GM19455 (cell line): ENCODE results near the gene LCE4A.

Experiments used
- ATAC-seq: cut with Tn5 transposase; IDR thresholded peaks from one replicate; pipeline ENCODE4 v1.9.1; 2021; ENCODE audit not compliant: unreplicated experiment

Gene LCE4A

DNA sequence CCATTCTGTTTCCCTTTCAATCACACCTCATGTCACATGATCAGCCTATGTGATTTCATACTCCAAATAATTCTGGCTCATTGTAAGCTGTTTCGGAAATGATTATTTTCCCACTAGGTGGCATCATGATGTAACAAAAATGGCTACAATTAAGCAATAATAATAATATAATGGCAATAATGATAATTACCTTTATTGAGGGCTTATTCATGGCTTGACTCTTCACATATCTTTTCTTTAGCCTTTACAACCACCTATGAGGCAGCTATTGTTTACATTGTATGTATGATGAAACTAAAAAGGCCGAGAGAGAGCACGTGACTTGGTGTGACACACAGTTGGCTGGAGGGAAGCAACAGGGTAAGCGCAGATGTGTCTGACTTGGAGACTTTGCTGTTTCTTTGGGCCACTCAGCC is 37.3 kb downstream of the LCE4A start:
- ATAC-seq = no peak

DNA sequence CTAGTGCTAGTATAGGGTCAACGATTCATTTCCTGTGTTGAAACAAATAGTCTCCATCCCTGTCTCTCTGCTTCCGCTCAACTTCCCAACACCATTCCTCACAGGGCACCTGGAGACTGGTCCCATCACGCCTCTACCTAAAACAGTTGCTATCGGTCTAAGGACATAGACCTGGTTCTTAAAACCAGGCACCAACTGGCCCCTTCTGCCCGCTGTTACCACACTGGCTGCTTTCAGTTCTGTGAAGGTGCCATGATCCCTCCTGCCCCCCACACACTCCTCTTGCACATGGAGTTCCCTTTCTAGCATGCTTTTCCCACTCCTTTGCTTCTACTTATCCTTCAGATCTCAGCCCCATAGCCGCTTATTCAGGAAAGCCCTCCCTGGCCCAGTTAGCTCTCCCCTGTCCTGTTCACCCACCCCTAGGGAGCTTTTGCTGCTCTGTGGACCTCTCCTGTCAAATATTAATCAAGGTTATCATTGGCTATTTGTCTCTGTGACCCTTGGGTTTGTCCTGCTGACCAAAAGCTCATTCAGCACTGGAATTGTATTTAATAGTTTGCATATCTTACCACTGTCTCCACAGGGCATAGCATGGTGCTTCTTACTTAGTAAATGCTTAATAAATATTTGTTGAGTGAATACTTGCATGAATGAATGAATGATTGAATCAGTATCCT is 37.9 kb downstream of the LCE4A start:
- ATAC-seq = no peak

DNA sequence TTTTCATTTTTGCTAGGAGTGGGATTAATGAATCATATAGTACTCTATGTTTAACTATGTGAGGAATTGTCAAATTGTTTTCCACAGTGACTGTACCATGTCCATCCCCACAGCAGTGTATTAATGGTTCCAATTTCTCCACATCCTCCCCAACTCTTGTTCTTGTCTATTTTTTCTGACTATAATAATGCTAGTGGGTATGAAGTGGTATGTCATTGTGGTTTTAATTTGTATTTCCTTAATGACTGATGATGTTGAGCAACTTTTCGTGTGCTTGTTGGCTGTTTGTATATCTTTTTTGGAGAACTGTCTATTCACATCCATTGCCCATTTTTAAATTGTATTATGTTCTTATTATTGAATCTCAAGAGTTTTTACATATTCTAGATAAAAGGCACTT is 39.9 kb downstream of the LCE4A start:
- no peak for ATAC-seq

DNA sequence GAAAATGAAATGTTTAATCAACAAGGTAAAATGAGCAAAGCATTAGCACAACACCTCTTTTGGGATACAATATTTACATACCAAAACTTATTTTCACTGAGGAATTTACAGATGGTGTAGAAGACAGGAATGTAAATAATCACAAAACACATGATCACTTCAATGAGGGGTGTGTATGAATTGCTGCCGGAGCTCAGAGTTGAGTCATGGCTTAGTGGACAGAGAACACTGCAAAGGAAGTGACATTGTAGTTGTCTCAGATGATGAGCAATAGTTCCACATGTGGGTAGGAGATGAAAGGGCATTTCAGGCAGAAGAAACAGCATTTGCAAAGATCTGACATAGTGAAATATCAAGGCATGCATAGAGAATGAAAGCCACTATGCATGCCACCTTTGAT is 44.3 kb downstream of the LCE4A start:
- ATAC-seq = no peak

DNA sequence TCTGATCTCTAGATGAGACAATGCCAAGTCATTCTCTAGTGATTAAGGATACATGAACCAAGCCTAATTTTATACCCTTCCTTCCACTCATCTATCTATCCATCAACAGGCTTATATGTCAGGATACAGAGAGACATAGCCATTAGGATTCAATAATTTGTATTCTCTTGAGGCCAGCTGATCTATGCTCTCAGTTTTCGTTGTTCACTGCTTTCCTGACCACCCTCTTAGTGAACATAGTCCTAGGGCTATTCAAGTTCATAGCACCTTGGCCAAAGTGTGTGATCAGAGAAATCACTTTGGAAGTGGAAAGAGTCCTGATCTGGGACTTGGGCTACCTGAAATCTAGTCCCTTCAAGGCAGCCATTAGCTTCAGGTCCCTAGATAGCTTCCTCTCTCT is 45.6 kb downstream of the LCE4A start:
- no peak for ATAC-seq

DNA sequence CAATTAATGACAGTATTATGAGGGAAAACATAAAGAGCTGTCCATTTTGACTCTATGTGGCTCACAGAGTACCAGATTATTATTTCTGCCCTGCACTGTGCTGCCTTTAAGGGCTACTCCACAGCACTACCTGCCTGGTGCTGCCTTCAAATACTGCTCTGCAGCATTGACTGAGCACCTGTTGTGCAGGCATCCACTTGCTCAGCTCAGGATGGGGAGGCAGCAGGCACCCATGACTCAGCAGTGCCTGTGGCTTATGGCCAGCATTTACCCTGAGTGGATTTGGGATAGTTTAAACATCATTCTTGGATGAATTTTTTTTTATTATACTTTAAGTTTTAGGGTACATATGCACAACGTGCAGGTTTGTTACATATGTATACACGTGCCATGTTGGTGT is 48.9 kb downstream of the LCE4A start:
- no peak for ATAC-seq

DNA sequence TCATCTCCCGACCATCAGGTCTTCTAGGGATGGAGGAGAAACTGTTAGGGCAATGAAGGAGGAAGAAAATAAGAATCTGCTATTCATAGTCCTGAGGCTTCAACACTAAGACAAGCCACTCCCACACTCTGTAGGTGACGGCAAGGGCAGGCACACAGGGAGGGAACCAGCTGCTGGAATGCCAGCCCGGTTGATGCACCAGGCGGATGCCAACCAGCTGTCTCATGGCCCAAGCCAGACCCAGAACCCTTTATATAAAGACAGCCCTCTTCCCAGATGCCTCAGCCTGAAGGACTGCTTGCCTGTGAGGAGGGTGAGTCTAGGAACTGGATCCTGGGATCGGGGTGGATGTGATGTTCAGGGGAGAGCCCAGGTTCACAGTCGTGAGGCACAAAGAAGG is 49.8 kb downstream of the LCE4A start, which contains the start of gene KPRP:
KPRP (plus strand) TSS at position 279 of the 400 bp plus-strand sequence. CDS start 1,564 bp downstream, outside the sequence.
- no peak for ATAC-seq

DNA sequence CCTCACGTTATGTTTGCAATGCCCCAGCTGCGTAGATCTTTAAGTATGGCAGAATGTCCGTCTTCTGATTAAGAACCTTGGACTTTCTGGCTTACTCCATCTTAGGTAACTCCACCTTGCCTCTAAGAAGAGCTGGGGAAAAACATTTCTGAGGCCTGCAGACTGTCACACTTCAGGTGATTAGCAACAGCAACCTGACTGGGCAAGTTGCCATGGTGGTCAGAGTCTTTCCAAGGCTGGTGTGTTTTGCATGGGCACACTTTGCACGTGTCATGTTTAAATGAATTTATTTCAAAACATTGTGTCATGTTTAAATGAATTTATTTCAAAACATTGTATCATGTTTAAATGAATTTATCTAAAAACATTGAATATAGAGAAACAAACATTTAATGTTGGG is 50.7 kb downstream of the LCE4A start:
- no peak for ATAC-seq
